ENCODE measurements around the gene LMO1. TPM values are rescaled to one million over a fixed set of nuclear protein-coding genes. Genes with fewer than 3 reads are reported as not detected.

LMO1 gene
- total and polyA plus RNA-seq, 3 donors from 2014 or later = 1.3 to 1.5 TPM; not detected in 1

DNA sequence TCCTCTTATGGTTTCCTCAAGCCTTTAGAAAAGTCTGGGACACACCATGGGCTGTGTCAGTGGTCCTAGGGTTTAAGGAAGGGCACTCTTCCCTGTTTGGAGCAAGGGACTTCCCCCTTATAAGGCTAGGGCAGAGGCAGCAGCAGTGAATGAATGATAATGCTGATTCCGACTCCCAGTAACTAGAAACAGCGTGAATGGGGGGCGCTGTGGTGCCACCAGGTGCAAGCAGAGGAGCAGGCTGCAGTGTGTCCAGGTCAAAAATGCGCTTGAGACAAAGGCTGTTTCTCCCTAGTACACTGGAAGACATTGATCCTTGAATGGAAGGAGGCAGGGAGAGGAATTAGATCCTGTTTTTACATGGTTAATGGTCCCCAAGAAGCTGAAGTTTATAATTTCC lies 83.2 kb downstream of the LMO1 start:
- intact Hi-C loops (cut with DNase I; ENCODE audit: low total_unique reads) = no loop called here
- H3K27ac ChIP-seq = no peak overlapping the region
- no peak for DNase-seq
- no peaks in the 10 kb centered on the region for H3K27me3 ChIP-seq
- TF ChIP-seq, protein P1, sequence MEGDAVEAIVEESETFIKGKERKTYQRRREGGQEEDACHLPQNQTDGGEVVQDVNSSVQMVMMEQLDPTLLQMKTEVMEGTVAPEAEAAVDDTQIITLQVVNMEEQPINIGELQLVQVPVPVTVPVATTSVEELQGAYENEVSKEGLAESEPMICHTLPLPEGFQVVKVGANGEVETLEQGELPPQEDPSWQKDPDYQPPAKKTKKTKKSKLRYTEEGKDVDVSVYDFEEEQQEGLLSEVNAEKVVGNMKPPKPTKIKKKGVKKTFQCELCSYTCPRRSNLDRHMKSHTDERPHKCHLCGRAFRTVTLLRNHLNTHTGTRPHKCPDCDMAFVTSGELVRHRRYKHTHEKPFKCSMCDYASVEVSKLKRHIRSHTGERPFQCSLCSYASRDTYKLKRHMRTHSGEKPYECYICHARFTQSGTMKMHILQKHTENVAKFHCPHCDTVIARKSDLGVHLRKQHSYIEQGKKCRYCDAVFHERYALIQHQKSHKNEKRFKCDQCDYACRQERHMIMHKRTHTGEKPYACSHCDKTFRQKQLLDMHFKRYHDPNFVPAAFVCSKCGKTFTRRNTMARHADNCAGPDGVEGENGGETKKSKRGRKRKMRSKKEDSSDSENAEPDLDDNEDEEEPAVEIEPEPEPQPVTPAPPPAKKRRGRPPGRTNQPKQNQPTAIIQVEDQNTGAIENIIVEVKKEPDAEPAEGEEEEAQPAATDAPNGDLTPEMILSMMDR (IDR thresholded peaks at IDR 0.05) = no peak
- TF ChIP-seq POLR2A (IDR thresholded peaks at IDR 0.05) = no peak
- no peaks in the 10 kb centered on the region for H3K4me1 ChIP-seq
- no peak overlapping the region for H3K4me3 ChIP-seq
- H3K36me3 ChIP-seq (ENCODE audit: low read depth, missing control alignments) = no peaks in the 10 kb centered on the region
- no peaks in the 10 kb centered on the region for H3K9me3 ChIP-seq
- WGBS, 2 donors = 59 to 69% methylated on average over 4 of the region's 4 CpGs

DNA sequence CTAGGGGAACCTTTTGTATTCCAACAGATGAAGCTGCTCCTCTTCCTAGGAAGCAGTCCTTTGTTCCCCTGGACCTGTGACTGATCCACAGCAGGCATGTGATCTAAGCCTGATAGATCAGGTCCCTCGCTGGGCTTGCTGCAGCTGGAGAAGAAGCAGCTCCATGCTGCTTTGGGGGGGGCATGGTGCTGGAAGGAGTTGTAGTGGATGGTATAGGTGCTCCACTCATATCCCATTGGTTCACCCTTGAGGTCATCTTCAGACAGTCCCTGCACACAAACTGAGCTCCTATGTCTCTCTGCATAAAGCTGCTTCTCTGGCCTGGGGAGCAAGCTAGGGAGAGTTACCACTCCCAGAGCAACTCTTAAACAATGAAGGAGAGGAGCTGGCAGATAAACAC lies 85.4 kb downstream of the LMO1 start:
- Histone ChIP-seq H3K9me3 (no peaks in the 10 kb centered on the region), H3K27ac (no peak overlapping the region), H3K27me3 (no peaks in the 10 kb centered on the region), H3K4me1 (no peaks in the 10 kb centered on the region), H3K4me3 (no peak overlapping the region), H3K36me3 (ENCODE audit: low read depth, missing control alignments) (no peaks in the 10 kb centered on the region)
- no peak for DNase-seq
- 87 to 100% methylated on average over 1 of the region's 1 CpG for WGBS, 2 donors
- TF ChIP-seq POLR2A (IDR thresholded peaks at IDR 0.05) = no peak
- TF ChIP-seq, protein P1 (IDR thresholded peaks at IDR 0.05) = no peak
- intact Hi-C loops (cut with DNase I; ENCODE audit: low total_unique reads) = no loop called here

DNA sequence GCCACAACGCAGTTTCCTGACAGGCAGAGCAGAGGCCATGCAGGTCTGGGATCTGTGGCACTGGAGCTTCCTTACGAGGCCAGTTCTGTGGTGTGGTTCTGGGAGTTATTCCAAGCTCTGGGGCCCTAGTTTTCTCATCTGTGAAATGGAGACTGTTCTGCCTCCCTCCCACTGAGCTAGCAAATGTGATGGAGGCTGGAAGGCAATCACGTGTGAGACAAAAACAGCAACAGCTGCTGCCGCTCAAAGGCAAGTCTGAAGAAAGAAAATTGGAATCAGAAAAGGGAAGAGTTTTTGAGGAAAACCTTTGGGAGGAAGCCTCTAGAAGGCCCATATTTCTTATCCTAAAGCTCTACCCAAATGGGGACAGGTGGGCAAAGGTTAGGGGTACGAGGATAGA lies 86.5 kb downstream of the LMO1 start:
- intact Hi-C loops (cut with DNase I; ENCODE audit: low total_unique reads) = no loop called here
- Histone ChIP-seq H3K36me3 (ENCODE audit: low read depth, missing control alignments) (no peaks in the 10 kb centered on the region), H3K4me3 (no peak overlapping the region), H3K9me3 (no peaks in the 10 kb centered on the region), H3K4me1 (no peaks in the 10 kb centered on the region), H3K27me3 (no peaks in the 10 kb centered on the region), H3K27ac (no peak overlapping the region)
- no peak for TF ChIP-seq POLR2A (IDR thresholded peaks at IDR 0.05)
- no peak for DNase-seq
- WGBS, 2 donors = 62 to 65% methylated on average over 5 of the region's 5 CpGs

Other genes starting within 250 kb of the LMO1 start
- gene TUB, start 182.7 kb downstream of the LMO1 start, total RNA-seq = 10 to 100 TPM; 15.6 to 16.5 TPM
- 8.9 TPM for gene TUB, start 182.7 kb downstream of the LMO1 start, polyA plus RNA-seq (ENCODE audit: insufficient read depth, low read depth, low replicate concordance)
- 10 to 100 TPM; 42.3 to 48.6 TPM for gene RIC3, start 94.9 kb downstream of the LMO1 start, total RNA-seq
- 18.7 TPM for gene RIC3, start 94.9 kb downstream of the LMO1 start, polyA plus RNA-seq (ENCODE audit: insufficient read depth, low read depth, low replicate concordance)

All from testis (tissue), 3 donors.